Endometrial microvascular endothelial cells (primary cell): ENCODE measurements around the gene SYTL1. TPM values are rescaled to one million over a fixed set of nuclear protein-coding genes. Genes with fewer than 3 reads are reported as not detected.

Experiments used
- in situ Hi-C: cut with HindIII; loops from 2 replicates; pipeline ENCODE4 v1.10.0; 2017; ENCODE audit warnings: low sequenced_read_pairs, low pct_unique_long_range_greater_than_20kb; ENCODE audit errors: inconsistent ontology term
- total RNA-seq: library from RNA; depleted of rRNA; stranded (reverse); fragments of >200 nt; gene quantifications from one replicate; pipeline ENCODE4 v1.2.3, GENCODE V29; 2015; ENCODE audit errors: inconsistent ontology term

SYTL1 gene
- total RNA-seq, 1 donor from 2014 or later, result not detected

GRCh38 chr1:27314737-27315136 lies 27.1 kb upstream of the SYTL1 start:
- in situ Hi-C loops, result no loop called here

GRCh38 chr1:27316860-27317259 lies 25.0 kb upstream of the SYTL1 start:
- in situ Hi-C loops, result no loop called here

GRCh38 chr1:27318136-27318535 lies 23.7 kb upstream of the SYTL1 start:
- in situ Hi-C loops, result no loop called here

- in situ Hi-C loops, result no loop called here
These were observed 23.2 kb upstream of the SYTL1 start for GRCh38 chr1:27318596-27318995.

- in situ Hi-C loops, result no loop called here
These were observed 19.8 kb upstream of the SYTL1 start, which contains the start of gene TMEM222 for GRCh38 chr1:27321813-27322568. Gene TMEM222 (plus strand): TSS chr1:27322163. CDS start chr1:27322198, 35 bp downstream.

- in situ Hi-C loops, result no loop called here
These were observed 19.1 kb upstream of the SYTL1 start for GRCh38 chr1:27322569-27323240.

- in situ Hi-C loops, result no loop called here
These were observed 16.5 kb upstream of the SYTL1 start for GRCh38 chr1:27325286-27325685.

GRCh38 chr1:27327964-27328363 lies 13.9 kb upstream of the SYTL1 start:
- in situ Hi-C loops, result no loop called here

GRCh38 chr1:27330786-27331185 lies 11.0 kb upstream of the SYTL1 start:
- in situ Hi-C loops, result no loop called here

GRCh38 chr1:27331426-27331825 lies 10.4 kb upstream of the SYTL1 start:
- in situ Hi-C loops, result no loop called here

- in situ Hi-C loops, result no loop called here
These were observed 9.9 kb upstream of the SYTL1 start for GRCh38 chr1:27331922-27332321.

- in situ Hi-C loops, result no loop called here
These were observed 9.1 kb upstream of the SYTL1 start for GRCh38 chr1:27332536-27333281.

GRCh38 chr1:27333717-27334279 lies 8.0 kb upstream of the SYTL1 start:
- in situ Hi-C loops, result no loop called here

GRCh38 chr1:27335506-27336422 lies 6.1 kb upstream of the SYTL1 start:
- in situ Hi-C loops, result no loop called here

- in situ Hi-C loops, result no loop called here
These were observed 5.1 kb upstream of the SYTL1 start for GRCh38 chr1:27336756-27337155.

GRCh38 chr1:27338751-27339150 lies 3.1 kb upstream of the SYTL1 start:
- in situ Hi-C loops, result no loop called here

- in situ Hi-C loops, result no loop called here
These were observed 2.6 kb upstream of the SYTL1 start for GRCh38 chr1:27339213-27339612.

- in situ Hi-C loops, result no loop called here
These were observed 562 bp downstream of the SYTL1 start for GRCh38 chr1:27342391-27342777.
